ACC112 (cell line): Measurements from ENCODE around the gene SPEN.
A peak's percentile ranks its signal among the peaks of the same experiment; 100 is the strongest.

Source experiments
- H2AFZ ChIP-seq: fragments of 200-600 bp; sonication (generic); one replicate; pipeline ENCODE4 v1.6.0; 2017; ENCODE audit warnings: antibody characterized with exemption, low read length; ENCODE audit not compliant: unreplicated experiment
- H3K27ac ChIP-seq: fragments of 200-600 bp; sonication (generic); 2 replicates; pipeline ENCODE4 v1.5.1; 2014; ENCODE audit warnings: low read depth, mild to moderate bottlenecking, antibody characterized with exemption, low read length, moderate library complexity
- H3K27me3 ChIP-seq: fragments of 200-600 bp; sonication (generic); 2 replicates; pipeline ENCODE4 v1.6.1; 2014; ENCODE audit warnings: mild to moderate bottlenecking, antibody characterized with exemption, low read length, moderate library complexity, mixed read lengths; ENCODE audit not compliant: insufficient read depth
- H3K36me3 ChIP-seq: fragments of 200-600 bp; sonication (generic); 2 replicates; pipeline ENCODE4 v1.6.1; 2016; ENCODE audit warnings: mild to moderate bottlenecking, antibody characterized with exemption, low read length, moderate library complexity, mixed read lengths; ENCODE audit not compliant: insufficient read depth
- H3K4me1 ChIP-seq: fragments of 200-600 bp; sonication (generic); one replicate; pipeline ENCODE4 v1.6.1; 2016; ENCODE audit warnings: low read length, mixed read lengths; ENCODE audit not compliant: insufficient read depth, unreplicated experiment, control insufficient read depth
- H3K4me3 ChIP-seq: fragments of 200-600 bp; sonication (generic); 2 replicates; pipeline ENCODE4 v1.5.1; 2014; ENCODE audit warnings: mild to moderate bottlenecking, low read depth, low read length
- H3K79me2 ChIP-seq: fragments of 200-600 bp; sonication (generic); one replicate; pipeline ENCODE4 v1.6.0; 2016; ENCODE audit warnings: low read length; ENCODE audit not compliant: control insufficient read depth, unreplicated experiment, insufficient read depth

The SPEN gene

GRCh38 chr1:15945011-15945831 lies 97.7 kb downstream of the SPEN start:
- Histone ChIP-seq H3K4me3 (no peak overlapping the region), H2AFZ (no peak overlapping the region), H3K27me3 (no peaks in the 10 kb centered on the region), H3K79me2 (peaks cover 21% of the 10 kb centered on the region), H3K36me3 (peaks cover 21% of the 10 kb centered on the region; the same call in 1 of the 2 replicates), H3K27ac (no peak overlapping the region), H3K4me1 (peaks cover 25% of the 10 kb centered on the region)

- Histone ChIP-seq H3K4me3 (no peak overlapping the region), H2AFZ (no peak overlapping the region), H3K4me1 (peaks cover 32% of the 10 kb centered on the region), H3K27me3 (no peaks in the 10 kb centered on the region), H3K27ac (no peak overlapping the region), H3K36me3 (peaks cover 15% of the 10 kb centered on the region; the same call in 1 of the 2 replicates), H3K79me2 (peaks cover 28% of the 10 kb centered on the region)
Measured at GRCh38 chr1:15945832-15946448, 98.4 kb downstream of the SPEN start.

GRCh38 chr1:15946571-15947381 lies 99.3 kb downstream of the SPEN start:
- Histone ChIP-seq H3K27ac (no peak overlapping the region), H3K4me3 (no peak overlapping the region), H3K4me1 (peaks cover 40% of the 10 kb centered on the region), H3K79me2 (peaks cover 35% of the 10 kb centered on the region), H3K36me3 (peaks cover 11% of the 10 kb centered on the region; the same call in 1 of the 2 replicates), H2AFZ (no peak overlapping the region), H3K27me3 (no peaks in the 10 kb centered on the region)

GRCh38 chr1:15947382-15948090 lies 100.0 kb downstream of the SPEN start:
- Histone ChIP-seq H2AFZ (no peak overlapping the region), H3K79me2 (peaks cover 40% of the 10 kb centered on the region), H3K4me1 (peaks cover 48% of the 10 kb centered on the region), H3K27ac (peak overlapping the region; percentile 99; the same call in 1 of the 2 replicates), H3K27me3 (no peaks in the 10 kb centered on the region), H3K4me3 (no peak overlapping the region), H3K36me3 (peaks cover 11% of the 10 kb centered on the region; the same call in 1 of the 2 replicates)

DNA sequence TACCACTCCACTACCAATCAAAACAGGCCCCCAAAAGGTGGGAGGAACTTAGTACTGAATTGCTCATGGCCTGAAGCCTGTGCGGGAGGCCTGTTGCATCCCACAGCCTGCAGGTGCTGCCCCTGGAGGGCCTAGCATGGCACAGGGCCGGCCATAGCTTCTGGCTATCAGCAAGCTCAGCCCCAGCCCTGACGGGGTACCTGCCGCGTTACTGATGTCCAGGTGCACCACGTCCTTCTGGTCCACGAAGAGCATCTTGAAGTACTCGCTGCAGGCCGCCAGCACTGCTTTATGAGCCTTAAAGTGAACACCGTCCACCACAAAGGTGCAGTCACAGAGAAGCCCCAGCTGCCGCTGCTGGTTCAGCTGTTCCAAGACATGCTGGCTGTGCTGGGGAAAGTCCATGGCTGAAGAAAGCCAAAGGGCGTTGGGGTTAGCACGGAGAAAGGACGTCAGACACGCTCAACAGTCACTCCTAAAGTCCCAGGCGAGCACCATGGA lies 100.6 kb downstream of the SPEN start:
- peaks cover 40% of the 10 kb centered on the region for H3K79me2 ChIP-seq
- no peak overlapping the region for H2AFZ ChIP-seq
- peaks cover 51% of the 10 kb centered on the region for H3K4me1 ChIP-seq
- H3K27ac ChIP-seq, result peak overlapping the region; percentile 99
- H3K36me3 ChIP-seq, result peaks cover 11% of the 10 kb centered on the region; the same call in 1 of the 2 replicates
- no peaks in the 10 kb centered on the region for H3K27me3 ChIP-seq
- peak overlapping the region; percentile 32 for H3K4me3 ChIP-seq

DNA sequence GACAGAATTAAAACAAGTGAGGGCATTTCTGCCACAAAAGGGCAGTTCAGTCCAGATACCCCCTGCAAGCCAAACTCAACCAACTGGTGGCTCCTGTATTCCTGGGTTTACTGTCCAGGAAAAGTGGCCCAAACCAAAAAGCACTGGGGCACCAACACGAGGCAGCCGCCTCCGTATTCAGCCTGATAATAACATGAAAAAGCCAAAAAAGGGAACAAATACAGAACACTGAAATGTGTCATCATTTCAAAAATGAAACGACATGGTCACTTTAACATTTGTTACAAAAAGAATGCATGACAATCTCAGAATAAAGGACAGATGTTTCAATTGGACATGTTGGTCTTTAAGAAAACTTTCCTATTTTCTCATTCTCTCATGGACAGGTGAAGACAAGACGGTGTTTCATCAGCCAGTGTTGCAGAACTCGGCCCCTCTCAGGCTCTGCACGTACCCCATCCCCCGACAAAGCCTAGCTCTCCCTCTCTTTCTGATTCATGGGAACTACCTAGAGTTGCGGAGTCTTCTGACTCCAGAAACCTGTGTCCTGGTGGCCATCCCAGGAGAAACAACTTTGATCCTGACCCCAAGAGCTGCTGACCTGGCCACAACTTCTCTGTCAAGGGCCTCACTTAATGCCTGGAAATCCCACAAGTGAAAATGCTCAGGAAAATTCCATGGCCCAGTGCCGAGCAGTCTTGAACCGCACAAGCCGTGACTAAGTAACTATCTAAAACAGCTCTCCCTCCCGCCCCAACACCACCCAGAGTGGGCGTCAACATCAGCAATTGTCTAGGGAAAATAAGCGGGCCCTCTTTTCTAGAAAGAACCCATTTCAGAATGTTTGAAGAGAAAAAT lies 101.3 kb downstream of the SPEN start:
- Histone ChIP-seq H3K36me3 (peaks cover 11% of the 10 kb centered on the region; the same call in 1 of the 2 replicates), H3K27ac (peak overlapping the region; percentile 99), H3K79me2 (peaks cover 44% of the 10 kb centered on the region), H3K4me1 (peaks cover 58% of the 10 kb centered on the region), H3K27me3 (no peaks in the 10 kb centered on the region), H3K4me3 (peak overlapping the region; percentile 65), H2AFZ (no peak overlapping the region)

GRCh38 chr1:15949453-15950245 lies 102.1 kb downstream of the SPEN start:
- H3K27ac ChIP-seq, result peak overlapping the region; percentile 99
- H2AFZ ChIP-seq, result no peak overlapping the region
- peak overlapping the region; percentile 65 for H3K4me3 ChIP-seq
- peaks cover 65% of the 10 kb centered on the region for H3K4me1 ChIP-seq
- H3K36me3 ChIP-seq, result peaks cover 6% of the 10 kb centered on the region; the same call in 1 of the 2 replicates
- no peaks in the 10 kb centered on the region for H3K27me3 ChIP-seq
- peaks cover 52% of the 10 kb centered on the region for H3K79me2 ChIP-seq

GRCh38 chr1:15950302-15950701 lies 102.8 kb downstream of the SPEN start:
- Histone ChIP-seq H3K36me3 (peaks cover 6% of the 10 kb centered on the region; the same call in 1 of the 2 replicates), H3K4me3 (peak overlapping the region; percentile 65), H2AFZ (no peak overlapping the region), H3K4me1 (peaks cover 65% of the 10 kb centered on the region), H3K27ac (peak overlapping the region; percentile 99), H3K27me3 (no peaks in the 10 kb centered on the region), H3K79me2 (peaks cover 59% of the 10 kb centered on the region)
